ENCODE results near the gene GALR1.

The GALR1 gene

DNA sequence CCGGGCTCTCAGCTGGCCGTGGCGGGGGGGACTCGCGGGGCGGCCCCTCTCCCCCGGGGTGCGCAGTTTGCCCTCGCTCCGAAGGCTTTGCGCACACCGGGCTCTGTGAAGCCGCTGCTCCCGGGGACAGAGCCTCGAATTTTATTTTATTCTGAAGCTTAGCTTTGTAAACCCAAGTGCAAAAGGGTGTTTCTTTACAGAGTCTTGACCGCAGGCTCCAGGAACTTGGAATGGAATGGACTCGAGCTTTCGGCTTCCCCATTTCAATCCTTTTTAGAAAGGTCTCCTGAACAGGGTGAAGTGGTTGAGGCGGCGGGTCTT, 2.0 kb downstream of the GALR1 start:
- Histone ChIP-seq H3K9ac (ENCODE audit: low read depth, low read length) (no peak overlapping the region), H3K4me3 (ENCODE audit: low read depth in 1 of 2, low read length in 2 of 2) (no peak overlapping the region), H3K4me2 (ENCODE audit: insufficient read depth, low read length) (no peak overlapping the region), H2AFZ (ENCODE audit: low read depth, low read length) (no peak overlapping the region), H3K79me2 (ENCODE audit: insufficient read depth, low read length) (no peaks in the 10 kb centered on the region), H4K20me1 (ENCODE audit: insufficient read depth, low read length) (no peaks in the 10 kb centered on the region), H3K36me3 (ENCODE audit: insufficient read depth, low read length) (no peaks in the 10 kb centered on the region), H3K27ac (ENCODE audit: low read length) (no peak overlapping the region), H3K27me3 (ENCODE audit: insufficient read depth, low read length, poor library complexity) (no peaks in the 10 kb centered on the region), H3K4me1 (ENCODE audit: insufficient read depth, low read length) (no peaks in the 10 kb centered on the region), H3K9me3 (ENCODE audit: insufficient read depth, low read length, severe bottlenecking) (peaks cover 43% of the 10 kb centered on the region)
- TF ChIP-seq EZH2 (IDR thresholded peaks at IDR 0.05; ENCODE audit: borderline replicate concordance, low read depth, low read length, severe bottlenecking) (no peak), CTCF (IDR thresholded peaks at IDR 0.05; ENCODE audit: borderline replicate concordance, extremely low read depth, low read length, poor library complexity, severe bottlenecking) (no peak)
- no peak for ATAC-seq (ENCODE audit: insufficient read depth, low read depth)
- no peak for DNase-seq

DNA sequence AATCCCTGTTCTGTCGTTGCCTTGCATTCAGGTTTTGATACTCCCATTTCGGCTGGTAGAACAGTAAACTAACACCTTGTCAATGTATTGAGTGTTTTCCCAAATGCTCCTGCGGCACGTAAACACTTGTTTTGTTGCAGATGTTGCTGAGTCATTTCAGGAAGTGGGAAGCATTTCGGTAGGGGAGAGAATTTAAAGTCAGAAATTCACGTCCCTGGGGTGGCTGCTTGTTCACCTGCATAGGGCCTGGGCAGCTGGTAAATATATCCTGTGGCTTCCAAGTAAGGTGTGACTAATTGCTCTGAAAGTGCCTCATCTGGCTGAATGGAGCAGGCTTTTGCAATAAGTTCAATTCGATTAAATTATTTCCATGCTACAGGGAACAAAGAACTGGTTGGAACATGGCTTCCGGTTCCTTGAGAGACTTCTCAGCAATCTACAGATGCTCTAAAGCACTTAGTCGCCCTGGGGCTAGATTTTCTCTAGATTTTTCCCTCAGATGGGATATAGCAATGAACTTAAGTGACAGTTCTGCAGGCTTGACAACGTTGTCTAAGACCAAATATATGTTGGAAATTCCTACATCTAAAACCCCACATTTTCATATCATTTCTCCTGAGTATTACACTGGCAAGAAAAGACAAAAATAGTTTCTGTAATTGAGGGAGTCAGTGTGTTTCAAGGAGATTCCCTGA, 5.2 kb downstream of the GALR1 start:
- no peak overlapping the region for H2AFZ ChIP-seq (ENCODE audit: low read depth, low read length)
- H4K20me1 ChIP-seq (ENCODE audit: insufficient read depth, low read length) = no peaks in the 10 kb centered on the region
- no peak overlapping the region for H3K4me3 ChIP-seq (ENCODE audit: low read depth in 1 of 2, low read length in 2 of 2)
- no peaks in the 10 kb centered on the region for H3K27me3 ChIP-seq (ENCODE audit: insufficient read depth, low read length, poor library complexity)
- H3K4me2 ChIP-seq (ENCODE audit: insufficient read depth, low read length) = no peak overlapping the region
- H3K36me3 ChIP-seq (ENCODE audit: insufficient read depth, low read length) = no peaks in the 10 kb centered on the region
- no peak for TF ChIP-seq CTCF (IDR thresholded peaks at IDR 0.05; ENCODE audit: borderline replicate concordance, extremely low read depth, low read length, poor library complexity, severe bottlenecking)
- DNase-seq (no peak), ATAC-seq (ENCODE audit: insufficient read depth, low read depth) (no peak)
- no peak overlapping the region for H3K9ac ChIP-seq (ENCODE audit: low read depth, low read length)
- no peaks in the 10 kb centered on the region for H3K4me1 ChIP-seq (ENCODE audit: insufficient read depth, low read length)
- H3K79me2 ChIP-seq (ENCODE audit: insufficient read depth, low read length) = no peaks in the 10 kb centered on the region
- H3K9me3 ChIP-seq (ENCODE audit: insufficient read depth, low read length, severe bottlenecking) = peaks cover 31% of the 10 kb centered on the region
- H3K27ac ChIP-seq (ENCODE audit: low read length) = no peak overlapping the region

GRCh38 chr18:77255426-77256105, 5.9 kb downstream of the GALR1 start:
- no peaks in the 10 kb centered on the region for H3K79me2 ChIP-seq (ENCODE audit: insufficient read depth, low read length)
- no peak overlapping the region for H3K4me3 ChIP-seq (ENCODE audit: low read depth in 1 of 2, low read length in 2 of 2)
- DNase-seq (no peak), ATAC-seq (ENCODE audit: insufficient read depth, low read depth) (no peak)
- H2AFZ ChIP-seq (ENCODE audit: low read depth, low read length) = no peak overlapping the region
- no peaks in the 10 kb centered on the region for H3K27me3 ChIP-seq (ENCODE audit: insufficient read depth, low read length, poor library complexity)
- no peaks in the 10 kb centered on the region for H3K4me1 ChIP-seq (ENCODE audit: insufficient read depth, low read length)
- H3K27ac ChIP-seq (ENCODE audit: low read length) = no peak overlapping the region
- H3K4me2 ChIP-seq (ENCODE audit: insufficient read depth, low read length) = no peak overlapping the region
- TF ChIP-seq CTCF (IDR thresholded peaks at IDR 0.05; ENCODE audit: borderline replicate concordance, extremely low read depth, low read length, poor library complexity, severe bottlenecking) (no peak), EZH2 (IDR thresholded peaks at IDR 0.05; ENCODE audit: borderline replicate concordance, low read depth, low read length, severe bottlenecking) (no peak)
- H3K36me3 ChIP-seq (ENCODE audit: insufficient read depth, low read length) = no peaks in the 10 kb centered on the region
- H4K20me1 ChIP-seq (ENCODE audit: insufficient read depth, low read length) = no peaks in the 10 kb centered on the region
- no peak overlapping the region for H3K9ac ChIP-seq (ENCODE audit: low read depth, low read length)
- peaks cover 27% of the 10 kb centered on the region for H3K9me3 ChIP-seq (ENCODE audit: insufficient read depth, low read length, severe bottlenecking)
